Trophoblast cell (in vitro differentiated cells and primary cell): ENCODE results near the gene KCNMA1.
A peak's percentile ranks its signal among the peaks of the same experiment; 100 is the strongest.

Experiments used
- DNase-seq, 2 donors: peaks; one replicate each; pipeline ENCODE4 v3.0.0-alpha.2; 2016
- H2AFZ ChIP-seq: 2 replicates; pipeline ENCODE4 v1.6.1; 2013; ENCODE audit warnings: low read length, moderate library complexity, mild to moderate bottlenecking; ENCODE audit not compliant: insufficient read depth, poor library complexity
- H2AK5ac ChIP-seq: 2 replicates; pipeline ENCODE4 v1.6.1; 2013; ENCODE audit warnings: mild to moderate bottlenecking, low read length
- H2BK120ac ChIP-seq: 2 replicates; pipeline ENCODE4 v1.6.1; 2013; ENCODE audit warnings: low read length, mild to moderate bottlenecking, moderate library complexity; ENCODE audit not compliant: insufficient read depth, poor library complexity
- H2BK12ac ChIP-seq: 2 replicates; pipeline ENCODE4 v1.6.1; 2013; ENCODE audit warnings: mild to moderate bottlenecking, low read length, moderate library complexity
- H2BK5ac ChIP-seq: 2 replicates; pipeline ENCODE4 v1.6.1; 2013; ENCODE audit warnings: low read length, low read depth, moderate library complexity, mild to moderate bottlenecking; ENCODE audit not compliant: poor library complexity
- H3K14ac ChIP-seq: 2 replicates; pipeline ENCODE4 v1.6.1; 2013; ENCODE audit warnings: mild to moderate bottlenecking, low read length
- H3K18ac ChIP-seq: 2 replicates; pipeline ENCODE4 v1.6.1; 2013; ENCODE audit warnings: mild to moderate bottlenecking, low read length
- H3K23ac ChIP-seq: 2 replicates; pipeline ENCODE4 v1.6.1; 2013; ENCODE audit warnings: low read length
- H3K27ac ChIP-seq: 2 replicates; pipeline ENCODE4 v1.5.1; 2013; ENCODE audit warnings: low read depth, mild to moderate bottlenecking, inconsistent platforms, low read length, moderate library complexity
- H3K27me3 ChIP-seq: 2 replicates; pipeline ENCODE4 v1.6.1; 2013; ENCODE audit warnings: inconsistent platforms, mild to moderate bottlenecking, low read length, moderate library complexity; ENCODE audit not compliant: insufficient read depth
- H3K36me3 ChIP-seq, 2 experiments: 1 replicate in 1 of 2; 2 replicates in 1 of 2; pipeline ENCODE4 v1.6.1; 2013; ENCODE audit warnings: low read length in 2 of 2, mild to moderate bottlenecking in 2 of 2, moderate library complexity in 1 of 2; ENCODE audit not compliant: insufficient read depth in 2 of 2, control insufficient read depth in 1 of 2
- H3K4ac ChIP-seq: 2 replicates; pipeline ENCODE4 v1.6.1; 2013; ENCODE audit warnings: low read depth, mild to moderate bottlenecking, low read length, moderate library complexity
- H3K4me1 ChIP-seq, 2 experiments: 1 replicate in 1 of 2; 2 replicates in 1 of 2; pipeline ENCODE4 v1.6.1; 2013; ENCODE audit warnings: low read length in 2 of 2, mild to moderate bottlenecking in 2 of 2, moderate library complexity in 1 of 2; ENCODE audit not compliant: insufficient read depth in 2 of 2, control insufficient read depth in 1 of 2
- H3K4me2 ChIP-seq: 2 replicates; pipeline ENCODE4 v1.6.1; 2013; ENCODE audit warnings: inconsistent platforms, mild to moderate bottlenecking, low read length, moderate library complexity
- H3K4me3 ChIP-seq: 2 replicates; pipeline ENCODE4 v1.5.1; 2013; ENCODE audit warnings: mild to moderate bottlenecking, low read depth, low read length, inconsistent platforms
- H3K79me1 ChIP-seq: one replicate; pipeline ENCODE4 v1.6.1; 2013; ENCODE audit warnings: low read length
- H3K79me2 ChIP-seq: 2 replicates; pipeline ENCODE4 v1.6.1; 2013; ENCODE audit warnings: low read length, mild to moderate bottlenecking; ENCODE audit not compliant: control insufficient read depth, insufficient read depth, poor library complexity
- H3K9ac ChIP-seq: 2 replicates; pipeline ENCODE4 v1.6.1; 2013; ENCODE audit warnings: mild to moderate bottlenecking, low read length
- H3K9me3 ChIP-seq: 2 replicates; pipeline ENCODE4 v1.6.1; 2013; ENCODE audit warnings: low read depth, mild to moderate bottlenecking, control low read depth, inconsistent platforms, low read length; ENCODE audit not compliant: insufficient read depth
- H4K12ac ChIP-seq: 2 replicates; pipeline ENCODE4 v1.6.1; 2013; ENCODE audit warnings: low read depth, mild to moderate bottlenecking, low read length, moderate library complexity
- H4K8ac ChIP-seq: 2 replicates; pipeline ENCODE4 v1.6.1; 2013; ENCODE audit warnings: low read depth, mild to moderate bottlenecking, low read length, moderate library complexity
- H4K91ac ChIP-seq: one replicate; pipeline ENCODE4 v1.6.1; 2013; ENCODE audit warnings: low read depth, mild to moderate bottlenecking, low read length, moderate library complexity
- WGBS: extraction: QIAGEN DNeasy Blood & Tissue Kit; methylation state at CpG from one replicate; pipeline ENCODE4 v1.1.7; 2013; ENCODE audit warnings: missing lambda C conversion rate; ENCODE audit not compliant: insufficient read length, insufficient coverage; ENCODE audit errors: extremely low coverage; 5-methylcytosine and 5-hydroxymethylcytosine counted together

Gene KCNMA1

DNA sequence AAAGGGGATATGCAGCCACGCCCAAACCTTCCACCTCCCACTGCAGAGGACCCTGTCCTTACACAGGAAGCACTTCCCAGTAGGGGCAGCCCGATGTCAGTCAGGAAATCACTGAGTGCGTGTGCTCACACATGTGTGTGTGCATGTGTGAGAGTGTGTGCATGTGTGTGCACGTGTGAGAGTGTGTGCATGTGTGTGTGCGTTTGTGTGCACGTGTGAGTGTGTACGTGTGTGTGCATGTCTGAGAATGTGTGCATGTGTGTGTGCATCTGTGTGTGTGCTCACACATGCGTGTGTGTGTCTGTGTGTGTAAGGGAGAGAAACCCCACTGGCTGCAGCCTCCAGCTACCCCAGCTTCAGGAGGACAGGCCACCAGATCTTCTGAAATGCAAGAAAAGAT, 229.3 kb downstream of the KCNMA1 start:
- H2BK5ac ChIP-seq, result no peak overlapping the region
- no peak overlapping the region for H3K18ac ChIP-seq

DNA sequence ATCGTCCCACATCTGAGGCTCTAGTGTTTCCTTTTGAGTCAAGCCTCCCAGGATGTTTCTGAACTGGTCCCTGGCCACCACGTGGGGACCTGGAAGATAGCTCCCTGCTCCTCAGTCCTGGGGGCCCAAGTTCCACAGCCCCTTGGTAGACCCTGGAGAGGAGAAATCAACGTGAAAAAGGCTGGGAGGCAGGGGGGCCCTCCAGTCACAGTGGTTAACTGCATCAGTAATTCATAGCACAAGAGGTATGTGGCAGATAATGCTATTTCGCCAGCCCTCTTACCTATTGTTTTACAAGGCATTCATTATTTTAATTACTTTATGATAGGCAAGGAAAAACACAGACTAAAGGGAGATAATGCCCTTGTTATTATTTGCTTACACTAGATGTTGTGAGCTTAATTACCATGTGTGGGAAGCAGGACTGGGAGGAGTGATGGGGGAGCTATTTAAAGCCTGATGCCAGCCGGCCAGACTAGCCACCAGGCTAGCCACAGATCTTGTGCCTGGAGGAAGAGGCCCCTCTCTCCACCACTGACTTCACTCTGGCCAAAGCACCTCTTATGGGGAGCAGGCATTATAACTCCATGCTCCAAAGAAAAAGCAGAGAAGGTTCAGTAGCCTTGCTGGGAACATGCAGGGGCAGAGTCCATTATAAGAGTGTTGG, 230.7 kb downstream of the KCNMA1 start:
- no peak overlapping the region for H4K12ac ChIP-seq
- H4K8ac ChIP-seq, result no peak overlapping the region
- no peak overlapping the region for H2AFZ ChIP-seq
- no peak overlapping the region for H2BK5ac ChIP-seq
- H3K4me1 ChIP-seq, result peaks cover 17 to 24% of the 10 kb centered on the region in 2 experiments
- H3K27ac ChIP-seq, result peak overlapping the region; percentile 4
- WGBS, result no CpG with 5 or more reads among the region's 5 CpGs
- peak overlapping the region; percentile 68 for H2BK12ac ChIP-seq
- peaks cover 5% of the 10 kb centered on the region for H3K9me3 ChIP-seq
- H2AK5ac ChIP-seq, result no peak overlapping the region
- peaks cover 8% of the 10 kb centered on the region for H3K79me1 ChIP-seq
- H3K79me2 ChIP-seq, result peaks cover 2% of the 10 kb centered on the region
- peak overlapping the region; percentile 9 for H3K18ac ChIP-seq
- H3K36me3 ChIP-seq, result peaks cover 9 to 17% of the 10 kb centered on the region in 2 experiments
- H3K23ac ChIP-seq, result no peak overlapping the region
- no peak overlapping the region for H3K4me2 ChIP-seq
- no peak for DNase-seq
- peak overlapping the region; percentile 48 for H4K91ac ChIP-seq
- H3K4me3 ChIP-seq, result no peak overlapping the region
- no peak overlapping the region for H3K9ac ChIP-seq
- peak overlapping the region; percentile 12 for H3K14ac ChIP-seq
- no peaks in the 10 kb centered on the region for H3K27me3 ChIP-seq
- no peak overlapping the region for H2BK120ac ChIP-seq
- H3K4ac ChIP-seq, result no peak overlapping the region

More for the DNA sequence above, 229.3 kb downstream of the KCNMA1 start:
- Histone ChIP-seq H3K4me2 (no peak overlapping the region), H3K4me1 (peaks cover 17 to 24% of the 10 kb centered on the region in 2 experiments), H3K23ac (peak overlapping the region; percentile 18), H3K27ac (no peak overlapping the region), H3K9ac (no peak overlapping the region), H3K79me2 (peaks cover 2% of the 10 kb centered on the region), H3K9me3 (peaks cover 3% of the 10 kb centered on the region), H3K14ac (no peak overlapping the region), H4K8ac (no peak overlapping the region), H3K79me1 (peaks cover 8% of the 10 kb centered on the region), H2AK5ac (no peak overlapping the region), H3K4me3 (peak overlapping the region; percentile 41), H2BK120ac (no peak overlapping the region), H3K27me3 (no peaks in the 10 kb centered on the region), H3K36me3 (peaks cover 6 to 9% of the 10 kb centered on the region in 2 experiments), H2AFZ (no peak overlapping the region), H4K12ac (no peak overlapping the region), H2BK12ac (no peak overlapping the region), H4K91ac (no peak overlapping the region), H3K4ac (no peak overlapping the region)
- no peak for DNase-seq
- WGBS, result no CpG with 5 or more reads among the region's 8 CpGs

DNA sequence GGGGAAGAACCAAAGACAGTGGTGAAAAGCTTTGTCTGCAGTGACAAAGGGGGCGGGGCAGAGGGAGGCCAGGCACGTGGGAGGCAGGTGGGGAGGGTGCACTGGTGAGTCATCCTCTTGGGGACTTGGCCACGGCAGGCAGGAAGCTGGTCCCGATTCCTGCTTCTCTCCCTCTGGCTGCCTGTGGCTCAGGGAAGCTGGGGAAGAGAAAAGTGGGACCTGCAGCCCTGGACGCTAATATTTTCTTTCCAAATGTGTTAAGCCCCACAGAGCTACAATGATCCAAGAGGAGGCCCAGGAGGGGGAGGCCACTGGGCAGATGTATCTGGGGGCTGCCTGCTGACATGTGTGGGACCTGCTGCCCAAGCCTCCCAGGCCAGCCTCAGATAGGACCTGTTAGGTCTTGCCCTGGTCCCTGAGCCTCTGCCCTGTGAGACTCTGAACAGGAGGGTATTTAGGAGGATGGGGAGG, 231.8 kb downstream of the KCNMA1 start:
- Histone ChIP-seq H2BK5ac (peak overlapping the region; percentile 18), H3K9ac (no peak overlapping the region), H3K4me3 (no peak overlapping the region), H3K36me3 (peaks cover 9 to 15% of the 10 kb centered on the region in 2 experiments), H3K4me2 (peak overlapping the region; percentile 2), H2AK5ac (peak overlapping the region; percentile 42), H4K91ac (peak overlapping the region; percentile 78), H3K27me3 (no peaks in the 10 kb centered on the region), H3K18ac (peak overlapping the region; percentile 67), H4K12ac (no peak overlapping the region), H3K4ac (no peak overlapping the region), H2AFZ (no peak overlapping the region), H3K4me1 (peaks cover 18 to 26% of the 10 kb centered on the region in 2 experiments), H3K9me3 (peaks cover 5% of the 10 kb centered on the region), H3K14ac (peak overlapping the region; percentile 21), H2BK12ac (peak overlapping the region; percentile 72), H3K79me2 (peaks cover 2% of the 10 kb centered on the region), H3K27ac (peak overlapping the region; percentile 44), H4K8ac (peak overlapping the region; percentile 57), H3K79me1 (peaks cover 8% of the 10 kb centered on the region), H2BK120ac (peak overlapping the region; percentile 40), H3K23ac (no peak overlapping the region)
- no CpG with 5 or more reads among the region's 5 CpGs for WGBS
- DNase-seq, result peak; percentile 51 to 62

DNA sequence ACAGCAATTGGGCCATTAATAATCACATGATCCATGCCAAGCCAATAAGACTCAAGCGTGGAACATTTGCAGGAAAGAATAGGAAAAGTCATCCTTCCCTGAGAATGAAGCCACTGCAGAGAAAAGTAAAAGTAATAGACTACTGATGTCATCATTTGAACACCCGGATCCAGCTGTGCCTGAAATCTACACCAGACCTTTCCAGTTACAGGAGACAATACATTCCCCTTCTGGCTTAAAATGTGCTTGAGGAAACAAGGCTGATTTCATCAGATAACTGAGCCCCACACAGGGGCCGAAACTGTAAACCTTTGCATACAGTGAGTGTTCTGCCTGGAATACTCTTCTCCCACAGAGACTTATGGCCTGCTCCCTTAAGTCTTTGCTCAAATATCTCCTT, 232.8 kb downstream of the KCNMA1 start:
- Histone ChIP-seq H3K4ac (no peak overlapping the region), H2BK5ac (no peak overlapping the region), H3K79me1 (peaks cover 8% of the 10 kb centered on the region), H4K8ac (no peak overlapping the region), H3K9ac (no peak overlapping the region), H3K18ac (no peak overlapping the region), H2BK120ac (no peak overlapping the region), H2AFZ (no peak overlapping the region), H3K23ac (no peak overlapping the region), H3K9me3 (peaks cover 5% of the 10 kb centered on the region), H2BK12ac (no peak overlapping the region), H3K4me3 (no peak overlapping the region), H3K4me2 (no peak overlapping the region), H3K27ac (no peak overlapping the region), H3K79me2 (peaks cover 2% of the 10 kb centered on the region), H3K14ac (no peak overlapping the region), H2AK5ac (no peak overlapping the region), H4K91ac (no peak overlapping the region), H3K4me1 (peaks cover 20 to 24% of the 10 kb centered on the region in 2 experiments), H3K27me3 (no peaks in the 10 kb centered on the region), H3K36me3 (peaks cover 15% of the 10 kb centered on the region in 2 experiments), H4K12ac (no peak overlapping the region)
- peak in 1 of 2 donors; percentile 9 for DNase-seq
- no CpG with 5 or more reads among the region's 3 CpGs for WGBS
